Liver (tissue), 5 donors: ENCODE data around the gene ZNHIT6. TPM values are rescaled to one million over a fixed set of nuclear protein-coding genes. Genes with fewer than 3 reads are reported as not detected.

ENCODE experiments used
- GABPA ChIP-seq, 2 donors: IDR thresholded peaks in 1 of 2; conservative IDR thresholded peaks in 1 of 2; 2 replicates each; pipeline ENCODE4 v1.6.1; 2016; ENCODE audit warnings: antibody characterized with exemption in 2 of 2, mild to moderate bottlenecking in 1 of 2, moderate library complexity in 1 of 2
- HNF4G ChIP-seq: IDR thresholded peaks from 2 replicates; pipeline ENCODE4 v1.6.1; 2016; ENCODE audit warnings: antibody characterized with exemption
- REST ChIP-seq: IDR thresholded peaks from 2 replicates; pipeline ENCODE4 v1.6.1; 2016; ENCODE audit warnings: antibody characterized with exemption, mild to moderate bottlenecking
- RXRA ChIP-seq, 2 donors: IDR thresholded peaks; 2 replicates each; pipeline ENCODE4 v1.6.1; 2017 to 2018; ENCODE audit warnings: antibody characterized with exemption in 2 of 2, mild to moderate bottlenecking in 1 of 2
- SP1 ChIP-seq: IDR thresholded peaks from 2 replicates; pipeline ENCODE4 v1.6.1; 2018; ENCODE audit warnings: antibody characterized with exemption, mild to moderate bottlenecking
- polyA plus RNA-seq, 2 donors: library from polyadenylated mRNA; stranded (reverse) in 1 of 2; unstranded in 1 of 2; fragments of 200-250 nt in 1 of 2; fragments of >200 nt in 1 of 2; fragmentation: Nextera tagmentation in 1 of 2; extraction: Ambion mirVana in 1 of 2; gene quantifications; one replicate each; pipeline versions ENCODE4 v1.2.1 to v1.2.3, GENCODE V29; 2013 to 2015
- total RNA-seq, 2 donors: library from RNA; depleted of rRNA; stranded (reverse); fragments of >200 nt; gene quantifications; one replicate each; pipeline ENCODE4 v1.2.3, GENCODE V29; 2014
- donor health status: healthy.
- donor health status: healthy.
- donor health status: healthy.

The ZNHIT6 gene
- total and polyA plus RNA-seq, 4 donors: 2.2 to 4.0 (median 3.2) TPM

GRCh38 chr1:85599681-85600080, 108.6 kb downstream of the ZNHIT6 start (continued):
- no peak for TF ChIP-seq GABPA (IDR thresholded peaks at IDR 0.05 in 1 of 2, conservative IDR thresholded peaks at IDR 0.05 in 1 of 2)
- no peak for TF ChIP-seq HNF4G
- TF ChIP-seq RXRA (IDR thresholded peaks at IDR 0.05): no peak
- no peak for TF ChIP-seq SP1
- TF ChIP-seq REST: no peak

Other genes starting within 250 kb of the ZNHIT6 start
- gene DDAH1, start 243.3 kb downstream of the ZNHIT6 start, total RNA-seq: 10 to 100 TPM; 29.7 to 33.7 TPM
- gene DDAH1, start 243.3 kb downstream of the ZNHIT6 start, polyA plus RNA-seq: 10 to 100 TPM; 25.8 to 42.7 TPM
- gene CCN1, start 127.7 kb downstream of the ZNHIT6 start, total RNA-seq: 1 to 10 TPM; 3.5 to 5.9 TPM
- 10 to 100 TPM; 14.1 to 54.4 TPM for gene CCN1, start 127.7 kb downstream of the ZNHIT6 start, polyA plus RNA-seq